Measurements from ENCODE around the gene TMEM258. TPM values are rescaled to one million over a fixed set of nuclear protein-coding genes. Genes with fewer than 3 reads are reported as not detected.

TMEM258 gene
- total and polyA plus RNA-seq, 10 of the 15 experiments (the other 5 are each of a cell fraction or from before 2014, with no cell fraction given) = 160 to 840 (median 326) TPM

DNA sequence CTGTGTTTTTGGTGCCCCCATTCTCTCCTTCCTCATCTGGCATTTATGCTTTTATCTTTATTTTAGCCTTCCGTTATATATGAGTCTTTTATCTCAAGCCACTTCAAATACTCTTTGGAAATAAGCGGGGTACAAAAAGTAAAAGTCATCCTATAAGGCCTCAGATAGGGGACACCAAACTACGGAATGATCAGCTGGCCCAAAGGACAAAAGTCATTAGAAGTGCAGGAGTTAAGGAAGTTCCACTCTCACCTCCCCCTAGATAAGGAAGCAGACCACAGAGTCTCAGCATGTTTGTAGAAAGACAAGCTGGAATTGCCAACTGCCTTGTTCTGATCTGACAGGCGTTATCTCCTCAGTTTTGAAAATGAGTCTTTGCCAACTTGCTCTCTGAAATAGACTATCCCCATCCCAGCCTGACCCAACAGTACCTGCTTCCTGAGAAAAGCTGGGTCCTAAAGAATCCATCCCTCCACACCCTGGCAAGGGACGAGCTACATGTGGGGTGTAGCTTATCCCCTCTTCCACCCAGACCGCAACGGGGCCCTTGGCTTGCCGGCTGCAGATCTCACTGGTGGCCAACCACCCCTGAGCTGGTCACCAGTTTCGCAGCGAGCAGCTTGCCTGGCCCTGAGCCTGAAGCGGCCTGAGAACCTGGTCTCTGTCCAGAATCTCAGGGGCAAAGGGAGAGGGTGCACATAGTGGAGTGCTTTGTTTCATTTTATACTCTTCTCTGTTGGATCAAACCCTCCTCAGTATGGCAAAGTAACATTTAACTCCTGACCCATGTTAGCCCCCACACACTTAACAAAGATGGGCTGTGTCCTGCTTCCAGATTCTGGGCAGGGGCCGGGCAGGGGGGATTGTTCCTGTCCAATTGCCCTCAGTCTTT lies 49.5 kb upstream of the TMEM258 start:
- no peak overlapping the region for H3K4me2 ChIP-seq (ENCODE audit: control insufficient read depth, insufficient read depth)
- H3K4me3 ChIP-seq = no peak overlapping the region
- in situ Hi-C loops (cut with MboI) = no loop called here
- H3K79me2 ChIP-seq (ENCODE audit: control insufficient read depth, insufficient read depth, low read length) = peaks cover 9% of the 10 kb centered on the region
- TF ChIP-seq GABPA (IDR thresholded peaks at IDR 0.05; ENCODE audit: low read depth) (no peak), ESRRA (IDR thresholded peaks at IDR 0.05; ENCODE audit: low read length) (no peak), YY1 (IDR thresholded peaks at IDR 0.05; ENCODE audit: low read depth, low read length) (no peak), STAT3 (IDR thresholded peaks at IDR 0.05; ENCODE audit: low read depth, low read length) (no peak), BACH1 (IDR thresholded peaks at IDR 0.05; ENCODE audit: borderline replicate concordance) (no peak), KAT2A (conservative IDR thresholded peaks at IDR 0.05; ENCODE audit: control insufficient read depth, low read depth, low read length) (no peak), NFIC (IDR thresholded peaks at IDR 0.05; ENCODE audit: low read depth, low read length) (no peak), EZH2 (IDR thresholded peaks at IDR 0.05; ENCODE audit: borderline replicate concordance, control insufficient read depth, low read depth, low read length) (no peak), RAD21 (IDR thresholded peaks at IDR 0.05; ENCODE audit: insufficient read depth, low read depth, low read length) (no peak), IKZF2 (IDR thresholded peaks at IDR 0.05) (no peak), FOXM1 (IDR thresholded peaks at IDR 0.05; ENCODE audit: low read depth, low read length) (no peak), SMAD5 (IDR thresholded peaks at IDR 0.05; ENCODE audit: low read depth) (no peak), ETV6 (conservative IDR thresholded peaks at IDR 0.05 in 1 of 2, IDR thresholded peaks at IDR 0.05 in 1 of 2; ENCODE audit: borderline replicate concordance in 1 of 2, low read depth in 1 of 2) (no peak)
- TF ChIP-seq, protein P1, sequence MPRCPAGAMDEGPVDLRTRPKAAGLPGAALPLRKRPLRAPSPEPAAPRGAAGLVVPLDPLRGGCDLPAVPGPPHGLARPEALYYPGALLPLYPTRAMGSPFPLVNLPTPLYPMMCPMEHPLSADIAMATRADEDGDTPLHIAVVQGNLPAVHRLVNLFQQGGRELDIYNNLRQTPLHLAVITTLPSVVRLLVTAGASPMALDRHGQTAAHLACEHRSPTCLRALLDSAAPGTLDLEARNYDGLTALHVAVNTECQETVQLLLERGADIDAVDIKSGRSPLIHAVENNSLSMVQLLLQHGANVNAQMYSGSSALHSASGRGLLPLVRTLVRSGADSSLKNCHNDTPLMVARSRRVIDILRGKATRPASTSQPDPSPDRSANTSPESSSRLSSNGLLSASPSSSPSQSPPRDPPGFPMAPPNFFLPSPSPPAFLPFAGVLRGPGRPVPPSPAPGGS (IDR thresholded peaks at IDR 0.05; ENCODE audit: borderline replicate concordance, insufficient read depth, low read depth, low read length, poor library complexity, severe bottlenecking) = no peak
- TF ChIP-seq, protein P2, sequence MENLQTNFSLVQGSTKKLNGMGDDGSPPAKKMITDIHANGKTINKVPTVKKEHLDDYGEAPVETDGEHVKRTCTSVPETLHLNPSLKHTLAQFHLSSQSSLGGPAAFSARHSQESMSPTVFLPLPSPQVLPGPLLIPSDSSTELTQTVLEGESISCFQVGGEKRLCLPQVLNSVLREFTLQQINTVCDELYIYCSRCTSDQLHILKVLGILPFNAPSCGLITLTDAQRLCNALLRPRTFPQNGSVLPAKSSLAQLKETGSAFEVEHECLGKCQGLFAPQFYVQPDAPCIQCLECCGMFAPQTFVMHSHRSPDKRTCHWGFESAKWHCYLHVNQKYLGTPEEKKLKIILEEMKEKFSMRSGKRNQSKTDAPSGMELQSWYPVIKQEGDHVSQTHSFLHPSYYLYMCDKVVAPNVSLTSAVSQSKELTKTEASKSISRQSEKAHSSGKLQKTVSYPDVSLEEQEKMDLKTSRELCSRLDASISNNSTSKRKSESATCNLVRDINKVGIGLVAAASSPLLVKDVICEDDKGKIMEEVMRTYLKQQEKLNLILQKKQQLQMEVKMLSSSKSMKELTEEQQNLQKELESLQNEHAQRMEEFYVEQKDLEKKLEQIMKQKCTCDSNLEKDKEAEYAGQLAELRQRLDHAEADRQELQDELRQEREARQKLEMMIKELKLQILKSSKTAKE (IDR thresholded peaks at IDR 0.05; ENCODE audit: low read depth, poor library complexity, severe bottlenecking) = no peak
- TF ChIP-seq, protein P3, sequence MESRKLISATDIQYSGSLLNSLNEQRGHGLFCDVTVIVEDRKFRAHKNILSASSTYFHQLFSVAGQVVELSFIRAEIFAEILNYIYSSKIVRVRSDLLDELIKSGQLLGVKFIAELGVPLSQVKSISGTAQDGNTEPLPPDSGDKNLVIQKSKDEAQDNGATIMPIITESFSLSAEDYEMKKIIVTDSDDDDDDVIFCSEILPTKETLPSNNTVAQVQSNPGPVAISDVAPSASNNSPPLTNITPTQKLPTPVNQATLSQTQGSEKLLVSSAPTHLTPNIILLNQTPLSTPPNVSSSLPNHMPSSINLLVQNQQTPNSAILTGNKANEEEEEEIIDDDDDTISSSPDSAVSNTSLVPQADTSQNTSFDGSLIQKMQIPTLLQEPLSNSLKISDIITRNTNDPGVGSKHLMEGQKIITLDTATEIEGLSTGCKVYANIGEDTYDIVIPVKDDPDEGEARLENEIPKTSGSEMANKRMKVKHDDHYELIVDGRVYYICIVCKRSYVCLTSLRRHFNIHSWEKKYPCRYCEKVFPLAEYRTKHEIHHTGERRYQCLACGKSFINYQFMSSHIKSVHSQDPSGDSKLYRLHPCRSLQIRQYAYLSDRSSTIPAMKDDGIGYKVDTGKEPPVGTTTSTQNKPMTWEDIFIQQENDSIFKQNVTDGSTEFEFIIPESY (IDR thresholded peaks at IDR 0.05) = no peak
- no peak overlapping the region for H2AFZ ChIP-seq (ENCODE audit: control insufficient read depth, low read depth, low read length)
- no peak for DNase-seq (ENCODE audit: low read depth, low spot score)
- no peaks in the 10 kb centered on the region for H3K4me1 ChIP-seq (ENCODE audit: control insufficient read depth, insufficient read depth, low read length)
- ATAC-seq = no peak
- ChIA-PET RAD21 (ENCODE audit: unreplicated experiment) (no interaction called here), CTCF (interaction anchor here (0.6 to 1.7 kb wide), 4 partner anchors 11 to 240 kb away, joined by 3 to 5 read pairs (median 4); no protein-coding TSS in a partner anchor), POLR2A (interaction anchor here (0.6 to 0.8 kb wide), 2 partner anchors 8 to 834 kb away, joined by 3 to 4 read pairs; no protein-coding TSS in a partner anchor), SMC1A (ENCODE audit: uncharacterized antibody, unreplicated experiment) (interaction anchor here (2.3 kb wide), 1 partner anchor 11 kb away, joined by 7 read pairs; no protein-coding TSS in a partner anchor)
- BruUV-seq (replicated peaks) = TSS peak; percentile 54
- no peaks in the 10 kb centered on the region for H3K27me3 ChIP-seq (replicated peaks in 1 of 2; ENCODE audit: control insufficient read depth in 2 of 2, insufficient read depth in 2 of 2, low read length in 1 of 2)
- no peaks in the 10 kb centered on the region for H3K9me3 ChIP-seq (replicated peaks; ENCODE audit: control insufficient read depth, insufficient read depth, low read length)
- H3K9ac ChIP-seq (ENCODE audit: control insufficient read depth, insufficient read depth, low read length) = no peak overlapping the region
- H3K36me3 ChIP-seq (ENCODE audit: control insufficient read depth in 2 of 2, insufficient read depth in 2 of 2, low read length in 1 of 2) = peaks cover 33 to 37% of the 10 kb centered on the region in 2 experiments
- 84% methylated on average over 12 of the region's 12 CpGs for WGBS (ENCODE audit: insufficient coverage, insufficient replicate concordance, low lambda C conversion rate, missing lambda C conversion rate)
- intact Hi-C loops (cut with micrococcal nuclease; ENCODE audit: unreplicated experiment) = no loop called here
- no peak for FAIRE-seq
- H4K20me1 ChIP-seq (ENCODE audit: control insufficient read depth, insufficient read depth) = no peaks in the 10 kb centered on the region
- no peak overlapping the region for H3K27ac ChIP-seq (ENCODE audit: control insufficient read depth, insufficient read depth)

All from GM12878 (cell line).